Hippocampal formation (tissue), 2 donors: ENCODE data around the gene ATRAID.
A peak's percentile ranks its signal among the peaks of the same experiment; 100 is the strongest.

ENCODE experiments used
- DNase-seq, 2 donors: peaks; one replicate each; lab custom pipeline; 2025; lab: John Stamatoyannopoulos, UW

ATRAID gene

GRCh38 chr2:27250652-27251379 lies 39.0 kb downstream of the ATRAID start:
- no peak for DNase-seq

DNA sequence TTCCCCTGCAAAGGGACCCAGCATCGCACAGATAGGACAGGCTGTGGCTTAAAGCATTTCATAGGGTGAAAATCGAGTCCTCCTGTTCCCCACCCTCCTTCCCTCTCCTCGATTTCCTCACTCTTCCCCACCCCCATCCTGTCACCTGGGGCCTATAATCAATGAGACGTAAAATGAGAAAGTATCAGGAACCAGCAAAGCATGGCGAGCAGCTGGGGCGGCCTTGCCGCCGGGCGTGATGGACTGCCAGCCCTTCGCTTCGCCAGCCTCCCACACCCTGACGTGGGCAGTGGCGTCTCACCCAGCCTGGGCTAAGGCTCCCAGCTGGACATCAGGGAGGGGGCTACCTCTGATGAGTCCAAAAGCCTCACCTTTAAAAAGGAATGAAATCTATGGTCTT lies 39.9 kb downstream of the ATRAID start:
- DNase-seq: no peak

DNA sequence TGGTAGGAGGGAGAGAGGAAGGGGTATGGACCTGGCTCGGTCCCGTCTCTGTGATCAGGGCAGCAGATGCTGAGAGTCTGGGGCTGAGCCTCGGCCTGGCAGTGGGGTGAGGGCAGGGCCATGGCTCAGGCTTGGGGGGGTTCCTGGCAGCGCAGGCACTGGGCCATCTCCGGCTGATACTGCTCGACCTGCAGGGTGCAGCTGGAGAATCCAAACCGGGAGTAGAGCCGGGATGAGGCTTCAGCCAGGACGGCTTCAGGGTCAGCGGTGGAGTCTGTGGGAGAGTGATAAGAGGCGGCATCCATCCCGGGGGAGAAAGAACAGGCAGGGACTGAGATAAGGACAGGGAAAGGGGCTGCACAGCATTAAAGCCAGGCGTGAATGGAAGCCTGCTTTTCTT lies 43.3 kb downstream of the ATRAID start:
- DNase-seq: no peak

GRCh38 chr2:27255660-27256059 lies 43.8 kb downstream of the ATRAID start:
- no peak for DNase-seq

- DNase-seq: no peak
These were observed 45.1 kb downstream of the ATRAID start for GRCh38 chr2:27256855-27257454.

DNA sequence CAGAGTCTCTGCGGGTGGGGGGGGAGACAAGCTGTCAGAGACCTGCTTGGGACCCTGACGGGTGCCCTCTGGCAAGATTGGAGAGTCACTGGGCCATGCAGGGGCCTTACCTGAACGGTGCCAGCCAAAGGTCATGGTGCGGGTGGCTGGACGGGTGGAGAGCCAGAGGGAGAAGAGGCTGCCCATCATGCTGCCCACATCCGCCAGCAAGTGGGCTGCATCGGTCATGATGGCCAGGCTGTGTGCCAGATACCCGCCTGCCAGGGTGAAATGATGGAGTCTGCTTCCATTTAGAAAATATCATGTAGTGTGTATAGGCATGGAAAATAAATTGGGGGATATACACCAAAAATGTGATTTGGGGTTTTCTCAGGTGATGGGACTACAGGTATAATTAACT lies 46.2 kb downstream of the ATRAID start:
- no peak for DNase-seq

DNA sequence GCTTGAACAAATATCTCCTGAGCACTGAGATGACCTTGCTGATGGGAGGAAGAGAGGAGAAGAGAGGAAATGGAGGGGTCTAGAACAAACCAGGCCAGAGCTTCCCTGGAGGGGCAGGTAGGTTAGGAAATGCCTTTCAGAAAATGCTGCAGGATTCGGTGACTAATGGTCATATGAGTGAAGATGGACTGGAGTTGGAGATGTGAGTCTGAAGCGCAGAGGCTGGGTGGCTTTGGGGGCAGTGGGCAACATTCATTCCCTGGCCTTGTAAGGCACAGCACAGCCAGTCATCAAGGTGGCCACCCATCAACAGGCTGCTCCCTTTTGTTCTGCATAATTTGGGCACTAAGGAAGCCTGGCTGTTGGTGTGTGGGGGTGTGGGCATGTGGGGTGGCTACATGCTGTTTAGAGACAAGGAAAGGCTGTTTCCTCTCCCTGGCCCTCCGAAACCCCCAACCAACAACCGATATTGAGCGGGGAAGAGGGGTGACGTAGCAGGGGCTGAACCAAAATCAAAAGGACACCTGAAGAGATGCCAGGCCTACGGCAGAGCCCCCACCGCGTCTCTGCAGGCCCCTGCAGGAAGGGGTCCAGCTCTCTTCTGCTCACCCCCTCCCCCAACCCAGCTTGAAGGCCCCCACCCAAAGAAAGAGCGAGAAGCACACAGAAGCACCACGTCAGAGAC lies 49.5 kb downstream of the ATRAID start:
- no peak for DNase-seq

GRCh38 chr2:27261926-27262298 lies 50.1 kb downstream of the ATRAID start:
- no peak for DNase-seq

GRCh38 chr2:27262379-27263286 lies 50.8 kb downstream of the ATRAID start, which contains the start of gene SLC30A3:
TSS of gene SLC30A3 (minus strand) at chr2:27263047. CDS start at chr2:27262906, 141 bp downstream.
- no peak for DNase-seq

GRCh38 chr2:27263287-27264252 lies 51.7 kb downstream of the ATRAID start:
- DNase-seq: no peak

DNA sequence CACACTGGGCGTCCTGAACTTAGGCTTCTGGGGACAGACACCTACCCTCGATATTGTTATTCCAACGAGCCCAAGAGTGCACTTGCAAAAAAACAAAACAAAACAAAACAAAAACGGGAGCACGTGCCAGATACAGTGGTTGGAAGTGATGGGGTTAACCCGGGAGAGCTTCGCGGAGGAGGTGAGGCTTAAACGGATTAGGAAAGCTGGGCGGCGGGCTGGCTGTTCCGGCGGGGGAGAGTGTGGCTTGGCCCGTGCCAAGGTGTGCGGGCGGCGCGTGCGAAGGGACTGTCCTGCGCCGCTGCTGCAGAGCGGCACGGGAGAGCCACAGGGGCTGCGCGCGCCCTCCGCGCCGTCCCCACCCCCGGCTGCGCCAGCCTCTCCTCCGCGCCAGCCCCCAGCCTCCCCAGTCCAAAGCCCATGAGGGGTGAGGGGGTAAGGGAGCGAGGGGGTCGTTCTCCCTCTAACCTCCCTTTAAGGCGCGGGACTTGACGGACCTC lies 52.5 kb downstream of the ATRAID start:
- DNase-seq: no peak

GRCh38 chr2:27264753-27265535 lies 53.1 kb downstream of the ATRAID start:
- DNase-seq: peak in 1 of 2 donors; percentile 20

- no peak for DNase-seq
These were observed 53.7 kb downstream of the ATRAID start for GRCh38 chr2:27265536-27265870.
